ENCODE measurements around the gene EFCAB8.
"Not testable (repeated sequence)": the region's sequence is repeated elsewhere in the genome, so short reads cannot be mapped to it uniquely, and the experiment has no call there.

The EFCAB8 gene

GRCh38 chr20:32941155-32941885 is 82.6 kb downstream of the EFCAB8 start:
- DNase-seq (ENCODE audit: low read depth), result no peak
- TF ChIP-seq CTCF (IDR thresholded peaks at IDR 0.05; ENCODE audit: control insufficient read depth, extremely low read depth, insufficient read depth), result no peak
- no peak overlapping the region for H3K4me3 ChIP-seq (ENCODE audit: low read depth, low read length)

GRCh38 chr20:32943490-32944052 is 84.8 kb downstream of the EFCAB8 start:
- no peak for TF ChIP-seq CTCF (IDR thresholded peaks at IDR 0.05; ENCODE audit: control insufficient read depth, extremely low read depth, insufficient read depth)
- H3K4me3 ChIP-seq (ENCODE audit: low read depth, low read length), result no peak overlapping the region
- DNase-seq (ENCODE audit: low read depth), result no peak

DNA sequence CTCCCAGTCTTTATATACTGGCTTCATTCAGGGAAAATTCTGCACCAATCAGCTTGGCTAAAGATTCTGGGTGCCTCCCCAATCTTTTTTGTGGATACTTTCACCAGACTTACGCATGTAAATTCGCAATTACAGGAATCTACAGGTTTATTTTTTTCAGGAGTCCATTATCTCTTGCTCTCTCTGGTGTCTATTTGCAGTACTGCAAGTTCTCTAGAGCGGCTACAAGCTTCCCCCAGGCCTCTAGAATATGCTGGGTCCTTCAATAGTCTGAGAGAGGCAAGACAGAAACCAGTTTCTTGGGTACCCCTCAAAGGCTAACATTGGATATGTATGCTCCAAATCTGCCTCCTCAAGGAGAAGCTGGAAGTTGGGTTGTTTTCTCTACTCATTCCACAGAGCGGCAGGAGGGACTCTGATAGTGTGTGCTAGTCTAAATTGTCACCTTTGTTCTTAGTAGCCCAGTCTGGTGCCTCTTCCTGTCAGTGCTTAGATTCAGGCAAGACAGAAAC is 87.0 kb downstream of the EFCAB8 start:
- DNase-seq (ENCODE audit: low read depth), result peak; percentile 1
- no peak overlapping the region for H3K4me3 ChIP-seq (ENCODE audit: low read depth, low read length)
- peak; percentile 46 for TF ChIP-seq CTCF (IDR thresholded peaks at IDR 0.05; ENCODE audit: control insufficient read depth, extremely low read depth, insufficient read depth)

DNA sequence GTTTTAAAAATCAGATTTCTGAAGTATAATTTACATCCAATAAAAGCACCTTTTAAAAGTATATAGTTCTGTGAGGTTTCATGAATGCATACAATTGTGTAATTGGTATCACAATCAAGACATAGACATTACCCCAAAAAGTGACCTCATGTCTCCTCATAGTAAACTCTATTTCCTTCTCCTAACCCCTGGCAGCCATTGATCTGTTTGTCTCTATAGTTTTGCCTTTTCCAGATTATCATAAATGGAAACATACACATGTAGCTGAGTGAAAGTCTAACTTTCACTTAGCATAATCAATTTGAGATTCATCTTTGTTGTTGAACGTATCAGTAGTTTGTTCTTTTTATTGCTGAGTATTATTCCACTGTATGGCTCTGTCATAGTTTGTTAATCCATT is 87.9 kb downstream of the EFCAB8 start:
- DNase-seq (ENCODE audit: low read depth), result no peak
- H3K4me3 ChIP-seq (ENCODE audit: low read depth, low read length), result no peak overlapping the region
- no peak for TF ChIP-seq CTCF (IDR thresholded peaks at IDR 0.05; ENCODE audit: control insufficient read depth, extremely low read depth, insufficient read depth)

DNA sequence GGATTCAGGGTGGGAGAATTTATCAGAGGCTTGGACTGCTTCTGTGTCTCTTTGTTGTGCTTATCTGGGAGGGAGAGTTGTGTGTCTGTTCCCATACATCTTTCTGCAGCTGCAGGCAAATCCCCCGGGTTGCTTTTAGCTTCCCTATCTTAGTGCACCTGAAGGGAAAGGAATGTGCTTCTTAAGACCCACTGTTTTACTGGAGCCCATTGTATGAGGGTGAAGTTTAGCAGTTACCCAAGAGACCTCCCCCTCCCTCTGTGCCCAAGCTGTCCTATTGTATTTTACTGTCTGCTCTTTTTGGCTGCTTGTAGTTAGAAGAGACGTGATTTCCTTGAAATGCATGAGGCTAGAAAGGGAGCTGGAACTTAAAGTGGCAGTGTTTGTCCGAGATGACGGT is 91.8 kb downstream of the EFCAB8 start:
- not testable (repeated sequence) for DNase-seq (ENCODE audit: low read depth); H3K4me3 ChIP-seq (ENCODE audit: low read depth, low read length)

- no peak overlapping the region for H3K4me3 ChIP-seq (ENCODE audit: low read depth, low read length)
- DNase-seq (ENCODE audit: low read depth), result no peak
- no peak for TF ChIP-seq CTCF (IDR thresholded peaks at IDR 0.05; ENCODE audit: control insufficient read depth, extremely low read depth, insufficient read depth)
These were observed 98.7 kb downstream of the EFCAB8 start for GRCh38 chr20:32957459-32957858.

DNA sequence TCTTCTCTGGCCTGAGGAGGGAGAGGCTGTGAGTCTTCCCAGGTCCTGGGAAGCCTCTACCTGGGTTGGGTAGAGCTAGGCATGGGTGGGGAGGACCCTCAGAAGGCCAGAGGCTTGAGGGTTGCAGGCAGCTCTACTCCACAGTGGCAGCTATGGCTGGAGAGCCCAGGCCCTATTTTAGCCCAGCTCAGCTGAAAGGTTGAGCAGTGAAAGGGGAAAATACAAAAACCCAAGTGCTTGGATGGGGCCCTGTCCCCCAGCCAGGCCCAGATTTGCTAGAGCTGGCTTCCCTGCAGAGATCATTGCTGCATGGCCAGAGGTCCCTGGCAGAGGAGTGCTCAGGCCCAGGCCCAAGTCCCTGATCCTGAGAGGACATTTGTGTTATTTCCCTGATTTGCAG is 99.9 kb downstream of the EFCAB8 start:
- TF ChIP-seq CTCF (IDR thresholded peaks at IDR 0.05; ENCODE audit: control insufficient read depth, extremely low read depth, insufficient read depth), result no peak
- H3K4me3 ChIP-seq (ENCODE audit: low read depth, low read length), result no peak overlapping the region
- no peak for DNase-seq (ENCODE audit: low read depth)

All from LNCaP clone FGC (cell line).